Posterior cingulate gyrus (tissue), 11 donors: ENCODE measurements around the gene MEF2B.

Experiments used
- DNase-seq, 10 donors: peaks; one replicate each; pipeline versions ENCODE4 v3.0.0 to v3.0.0-alpha.2; 2020 to 2021; ENCODE audit warnings: mixed read lengths in 3 of 10
- intact Hi-C: fragments of 100-400 bp; cut with DNase I; formaldehyde crosslinking; loops from one replicate; pipeline ENCODE4 v1.15.1; 2023

MEF2B gene

DNA sequence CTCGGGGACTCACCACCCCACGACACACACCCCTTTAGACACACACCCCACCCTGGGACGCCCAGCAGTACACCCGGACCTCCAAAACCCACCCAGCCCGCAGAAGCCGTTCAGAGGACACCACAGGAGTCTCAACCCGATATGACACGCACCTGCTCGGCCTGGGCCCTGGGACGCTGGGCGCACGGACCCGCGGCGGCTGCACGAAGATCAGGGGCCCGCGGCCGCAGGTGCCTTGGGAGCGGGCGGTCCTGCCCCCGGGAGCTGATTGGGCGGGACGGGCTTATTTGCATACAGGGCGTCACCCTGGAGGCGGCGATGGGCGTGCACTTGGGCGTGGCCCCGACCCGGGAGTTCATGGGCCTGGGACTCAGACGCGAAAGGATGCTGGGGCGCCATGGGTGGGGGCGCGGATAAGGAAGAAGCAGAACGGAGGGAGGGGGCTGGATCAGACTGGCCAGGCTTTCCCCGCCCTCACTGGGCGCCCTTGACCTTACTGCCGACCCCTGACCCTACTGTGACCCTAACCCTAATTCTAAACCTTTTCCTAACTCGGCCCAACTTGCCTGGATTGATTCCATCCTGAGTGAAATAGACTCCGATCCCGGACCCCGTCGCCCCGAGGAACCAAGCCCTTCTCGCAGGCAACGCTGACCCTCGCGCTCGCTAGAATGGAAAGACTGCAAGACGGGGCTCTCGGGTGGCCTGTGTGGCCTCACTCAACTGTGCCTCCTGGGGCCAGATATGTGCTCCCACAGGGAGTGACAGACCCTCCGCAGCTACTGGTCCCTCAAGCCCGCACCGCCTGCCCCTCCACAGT lies at the start of gene MEF2B:
TSS of gene MEF2B (minus strand) at position 211 of the 820 bp plus-strand sequence. CDS start 19,528 bp downstream, outside the sequence.
- DNase-seq = peak; percentile 34 to 94 (median 66)
- intact Hi-C loops = no loop called here

DNA sequence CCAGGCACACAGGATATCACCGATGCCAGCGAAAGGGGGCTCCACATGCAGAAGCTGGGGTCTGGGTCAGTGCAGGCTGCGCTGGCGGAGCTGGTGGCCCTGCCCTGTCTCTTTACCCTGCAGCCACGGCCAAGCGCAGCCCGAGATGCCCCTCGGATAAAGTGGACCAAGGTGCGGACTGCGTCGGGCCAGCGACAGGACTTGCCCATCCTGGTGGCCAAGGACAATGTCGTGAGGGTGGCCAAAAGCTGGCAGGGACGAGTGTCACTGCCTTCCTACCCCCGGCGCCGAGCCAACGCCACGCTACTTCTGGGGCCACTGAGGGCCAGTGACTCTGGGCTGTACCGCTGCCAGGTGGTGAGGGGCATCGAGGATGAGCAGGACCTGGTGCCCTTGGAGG lies 48.8 kb upstream of the MEF2B start:
- DNase-seq = no peak
- intact Hi-C loops = no loop called here

DNA sequence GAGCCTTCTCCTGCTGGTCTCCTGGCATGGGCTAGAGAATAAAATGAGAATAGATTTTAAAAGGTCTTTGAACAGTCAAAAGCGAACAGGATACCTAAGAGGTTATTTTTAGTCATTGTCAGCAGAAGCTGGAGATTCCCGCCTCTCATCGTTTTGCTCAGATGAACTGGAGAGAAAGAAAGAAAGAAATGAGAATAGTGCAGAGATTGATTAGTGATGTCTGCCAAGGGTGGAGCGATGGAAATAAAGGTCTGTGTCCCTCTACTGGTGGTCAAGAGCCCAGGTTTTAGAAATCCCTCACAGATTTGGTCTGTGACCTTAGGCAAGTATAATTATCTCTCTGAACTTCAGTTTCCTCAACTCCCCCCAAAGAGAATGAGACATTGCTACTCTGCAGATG lies 47.0 kb upstream of the MEF2B start:
- intact Hi-C loops = no loop called here
- no peak for DNase-seq

DNA sequence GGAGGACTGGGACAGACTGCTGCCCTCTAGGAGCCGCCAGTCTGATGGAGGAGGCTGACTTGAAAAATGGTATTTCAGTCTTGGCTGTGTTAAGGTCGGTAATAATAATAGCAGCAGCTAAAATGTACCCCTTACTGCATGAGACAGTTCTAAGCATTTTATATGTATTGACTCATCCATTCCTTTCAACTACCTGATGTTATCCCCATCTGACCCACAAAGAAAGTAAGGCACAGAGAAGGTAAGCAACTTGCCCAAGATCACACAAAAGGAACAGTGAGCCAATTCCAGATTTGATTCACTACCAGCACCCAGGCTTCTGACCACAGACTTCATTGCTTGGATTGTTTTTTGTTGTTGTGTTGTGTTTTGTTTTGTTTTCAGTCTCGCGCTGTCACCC lies 45.7 kb upstream of the MEF2B start:
- intact Hi-C loops = no loop called here
- no peak for DNase-seq

DNA sequence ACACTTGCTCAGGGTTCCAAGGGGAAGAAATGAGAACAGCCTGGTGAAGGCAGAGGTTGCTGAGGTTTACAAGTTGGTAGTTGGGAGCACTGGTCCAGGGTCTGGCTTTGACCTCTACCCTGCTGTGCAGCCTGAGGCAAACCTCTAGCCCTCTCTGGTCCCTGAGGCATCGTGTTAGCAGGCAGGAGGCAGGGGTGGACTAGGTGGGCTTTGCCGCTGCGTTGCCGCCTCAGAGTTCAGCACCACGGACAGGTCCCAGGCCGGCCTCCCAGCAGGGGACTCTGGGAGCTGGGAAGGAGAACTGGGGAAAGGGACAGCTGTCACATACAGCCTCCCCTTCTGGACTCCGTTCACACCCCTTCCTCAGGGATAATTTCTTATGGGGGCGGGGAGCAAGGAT lies 44.8 kb upstream of the MEF2B start:
- intact Hi-C loops = no loop called here
- DNase-seq = no peak

DNA sequence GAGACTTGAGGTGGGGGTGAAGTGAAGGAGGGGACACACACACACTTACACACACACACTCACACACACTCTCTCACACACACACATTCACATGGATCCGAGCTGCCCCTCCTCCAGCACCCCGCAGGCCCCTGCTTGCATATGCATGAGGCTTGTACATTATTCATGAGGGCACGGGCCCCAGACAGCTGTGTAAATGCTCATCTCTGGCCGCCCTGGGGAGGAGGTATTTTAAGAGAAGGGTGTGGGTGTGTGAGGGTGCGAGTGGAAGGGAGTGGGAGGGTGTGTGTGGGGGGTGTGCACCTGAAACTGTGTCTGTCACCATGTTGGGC lies 44.1 kb upstream of the MEF2B start:
- DNase-seq = peak in 4 of 10 donors; percentile 27 to 88 (median 62)
- intact Hi-C loops = no loop called here

DNA sequence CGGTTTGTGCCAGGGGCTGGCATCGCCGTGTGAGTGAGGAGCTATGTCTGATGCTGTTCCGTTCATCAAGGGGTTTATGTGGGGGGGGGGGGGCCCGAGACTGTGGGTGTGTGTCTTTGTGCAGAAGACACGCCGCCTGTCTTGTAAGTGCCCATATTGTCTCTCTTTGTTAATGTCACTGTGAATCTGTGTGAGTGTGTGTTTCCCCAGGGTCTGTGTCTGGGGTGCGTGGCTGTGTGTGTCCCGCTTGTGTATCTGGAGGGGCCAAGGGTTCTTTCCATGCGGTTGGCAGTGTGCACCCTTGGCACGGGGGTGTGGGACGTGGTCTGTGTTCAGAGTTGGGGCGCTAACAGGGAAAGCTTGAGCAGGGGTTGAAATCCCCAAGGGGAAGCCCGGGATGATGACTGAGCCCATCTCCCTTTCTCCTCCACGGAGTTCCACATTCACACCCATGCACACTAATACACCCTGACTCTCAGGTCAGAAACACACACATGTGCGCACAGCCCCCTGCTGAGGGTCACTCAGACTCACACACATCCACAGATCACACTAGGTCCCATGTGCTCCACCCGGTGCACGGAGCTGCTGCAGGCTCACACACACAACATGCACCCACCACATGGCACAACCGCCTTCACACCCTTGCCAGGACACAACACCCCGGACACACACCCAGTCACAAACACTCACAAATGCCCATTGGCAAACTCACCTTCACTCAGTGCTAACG lies 43.5 kb upstream of the MEF2B start:
- intact Hi-C loops = no loop called here
- peak in 1 of 10 donors; percentile 23 for DNase-seq

DNA sequence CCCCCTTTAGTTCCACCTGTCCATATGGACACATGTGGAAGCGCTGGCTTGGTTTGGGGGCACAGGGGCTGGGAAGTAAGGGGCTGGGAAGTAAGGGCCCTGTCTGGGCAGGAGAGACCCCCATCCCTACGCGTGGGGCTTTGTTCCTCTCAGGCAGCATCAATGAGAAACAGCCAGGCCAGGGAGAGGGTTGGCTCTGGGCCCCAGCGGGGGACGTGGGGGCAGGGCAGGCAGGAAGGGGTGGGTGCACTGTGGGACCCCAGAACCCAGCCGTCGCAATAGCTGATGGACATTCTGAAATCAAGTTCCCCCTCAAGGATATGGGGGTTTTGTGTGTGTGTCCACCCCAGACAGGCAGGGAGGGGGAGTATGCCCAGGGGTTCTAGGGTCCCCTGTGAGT lies 42.9 kb upstream of the MEF2B start:
- intact Hi-C loops = no loop called here

DNA sequence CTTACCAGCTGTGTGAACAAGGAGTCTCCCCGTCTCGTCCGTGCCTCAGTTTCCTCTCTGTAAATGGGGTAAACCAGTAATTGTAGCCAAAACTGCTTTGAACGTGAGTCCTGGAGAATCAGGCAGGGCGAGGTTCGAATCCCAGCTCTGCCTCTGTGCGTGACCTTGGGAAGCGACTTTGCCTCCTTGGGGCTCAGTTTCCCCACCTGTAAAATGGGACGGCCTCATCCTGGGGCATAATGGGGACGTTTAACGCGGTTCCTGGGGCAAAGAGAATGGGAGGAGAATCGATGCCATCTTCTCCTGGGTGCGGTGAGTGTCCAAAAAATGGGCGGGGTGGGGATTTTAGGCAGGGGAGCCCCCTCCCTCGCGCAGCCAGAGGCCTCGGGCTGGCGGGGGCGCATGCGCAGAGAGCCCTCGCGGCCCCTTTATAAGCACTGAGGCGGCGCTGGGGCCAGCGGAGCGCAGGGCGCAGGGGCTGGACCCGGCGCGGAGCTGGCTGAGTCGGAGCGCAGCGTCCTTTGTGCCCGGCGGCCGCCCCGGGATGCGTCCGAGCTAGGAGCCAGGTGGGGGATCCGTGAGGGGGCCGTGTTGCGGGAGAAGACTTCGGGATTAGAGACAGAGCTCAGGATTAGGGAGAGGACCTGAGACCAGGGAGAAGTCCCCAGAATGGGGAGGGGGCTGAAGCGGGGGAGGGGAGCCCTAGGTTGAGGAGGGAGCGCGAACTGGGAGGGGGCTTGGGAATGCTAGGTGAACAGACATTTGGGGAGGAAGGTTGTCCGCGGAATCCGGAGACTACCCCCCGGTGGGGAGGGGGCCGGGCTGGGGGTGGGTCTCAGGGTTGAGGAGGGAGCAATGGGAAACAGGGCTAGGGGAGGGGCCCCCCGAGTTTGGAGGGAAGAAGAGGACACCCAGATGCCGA lies 41.7 kb upstream of the MEF2B start, which contains the start of gene NCAN:
TSS of gene NCAN (plus strand) at position 460 of the 922 bp plus-strand sequence. CDS start 4,996 bp downstream, outside the sequence.
- intact Hi-C loops = no loop called here
- DNase-seq = peak in 9 of 10 donors; percentile 40 to 93 (median 67)

More for the DNA sequence above, 42.9 kb upstream of the MEF2B start:
- no peak for DNase-seq

DNA sequence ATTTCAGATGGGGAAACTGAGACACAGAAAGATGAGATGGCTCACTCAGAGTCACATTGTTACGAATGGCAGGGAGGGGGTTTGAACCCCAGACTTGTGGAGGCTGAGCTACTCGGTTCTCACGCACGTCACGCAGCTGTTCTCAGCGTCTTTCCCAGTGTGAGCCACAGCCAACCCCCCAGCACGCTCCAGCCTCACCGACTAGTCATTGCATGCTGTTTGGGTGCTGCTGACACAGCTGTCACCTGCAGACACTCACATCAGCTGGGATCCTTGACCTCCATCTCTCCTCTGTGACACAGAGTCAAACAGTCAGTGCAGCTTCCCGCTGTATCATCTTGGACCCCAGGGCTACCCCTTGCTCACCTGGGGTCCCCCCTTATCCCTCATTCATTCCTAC lies 39.3 kb upstream of the MEF2B start:
- intact Hi-C loops = no loop called here
- no peak for DNase-seq

DNA sequence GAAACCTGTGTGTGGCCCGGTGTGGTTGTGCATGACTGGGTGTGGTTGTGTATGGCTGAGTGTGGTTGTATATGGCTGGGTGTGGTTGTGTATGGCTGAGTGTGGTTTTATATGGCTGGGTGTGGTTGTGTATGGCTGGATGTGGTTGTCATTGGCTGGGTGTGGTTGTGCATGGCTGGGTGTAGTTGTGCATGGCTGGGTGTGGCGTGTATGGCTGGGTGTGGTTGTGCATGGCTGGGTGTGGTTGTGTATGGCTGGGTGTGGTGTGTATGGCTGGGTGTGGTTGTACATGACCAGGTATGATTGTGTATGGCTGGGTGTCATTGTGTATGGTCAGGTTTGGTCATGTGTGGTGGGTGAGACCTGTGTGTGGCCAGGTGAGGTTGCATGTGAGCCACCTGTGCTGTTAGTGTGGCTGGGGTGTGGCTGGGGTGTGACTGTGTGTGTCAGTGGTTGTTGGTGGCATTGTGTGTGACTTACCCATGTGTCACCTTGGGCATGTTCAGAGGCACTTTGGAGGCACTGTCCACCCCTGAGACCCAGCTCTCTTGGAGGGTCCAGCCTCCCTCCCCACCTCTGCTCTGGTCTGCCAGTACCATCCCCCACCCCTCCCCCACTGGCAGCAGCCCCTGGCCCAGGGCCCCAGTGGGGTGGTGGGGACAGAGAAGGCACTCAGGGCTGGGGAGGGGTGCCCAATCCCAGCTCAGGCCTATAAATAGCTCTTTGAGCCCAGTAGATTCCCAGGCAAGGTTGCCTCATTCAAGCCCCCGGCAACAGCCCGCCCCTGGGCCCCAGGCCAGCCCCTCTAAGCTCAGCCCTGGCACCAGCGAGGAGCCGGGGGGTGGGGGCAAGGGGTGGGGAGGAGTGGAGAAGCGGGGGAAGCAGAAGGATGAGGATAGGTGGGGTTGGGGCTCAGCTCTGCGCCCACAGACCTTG lies 37.8 kb upstream of the MEF2B start:
- peak in 7 of 10 donors; percentile 12 to 84 (median 49) for DNase-seq
- intact Hi-C loops = no loop called here

DNA sequence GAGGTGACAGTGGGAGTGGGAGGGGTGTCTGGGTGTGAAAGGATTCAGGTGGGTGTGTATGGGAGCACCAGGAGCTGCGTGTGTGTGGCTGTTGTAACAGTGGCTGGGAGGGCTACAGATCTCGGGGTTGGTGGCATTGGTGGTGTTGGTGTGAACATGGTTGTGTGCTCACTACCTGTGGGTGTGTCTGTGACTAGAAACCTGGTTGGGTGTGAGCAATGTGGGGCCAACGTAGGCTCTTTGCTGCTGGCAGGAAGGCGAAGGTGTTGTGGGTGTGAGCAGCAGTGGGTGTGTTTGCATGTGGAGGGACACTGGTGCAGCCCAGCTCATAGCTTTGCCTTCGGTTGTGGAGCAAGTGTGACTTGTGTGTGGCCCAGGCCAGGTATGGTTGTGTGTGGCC lies 36.9 kb upstream of the MEF2B start:
- intact Hi-C loops = no loop called here
- no peak for DNase-seq

DNA sequence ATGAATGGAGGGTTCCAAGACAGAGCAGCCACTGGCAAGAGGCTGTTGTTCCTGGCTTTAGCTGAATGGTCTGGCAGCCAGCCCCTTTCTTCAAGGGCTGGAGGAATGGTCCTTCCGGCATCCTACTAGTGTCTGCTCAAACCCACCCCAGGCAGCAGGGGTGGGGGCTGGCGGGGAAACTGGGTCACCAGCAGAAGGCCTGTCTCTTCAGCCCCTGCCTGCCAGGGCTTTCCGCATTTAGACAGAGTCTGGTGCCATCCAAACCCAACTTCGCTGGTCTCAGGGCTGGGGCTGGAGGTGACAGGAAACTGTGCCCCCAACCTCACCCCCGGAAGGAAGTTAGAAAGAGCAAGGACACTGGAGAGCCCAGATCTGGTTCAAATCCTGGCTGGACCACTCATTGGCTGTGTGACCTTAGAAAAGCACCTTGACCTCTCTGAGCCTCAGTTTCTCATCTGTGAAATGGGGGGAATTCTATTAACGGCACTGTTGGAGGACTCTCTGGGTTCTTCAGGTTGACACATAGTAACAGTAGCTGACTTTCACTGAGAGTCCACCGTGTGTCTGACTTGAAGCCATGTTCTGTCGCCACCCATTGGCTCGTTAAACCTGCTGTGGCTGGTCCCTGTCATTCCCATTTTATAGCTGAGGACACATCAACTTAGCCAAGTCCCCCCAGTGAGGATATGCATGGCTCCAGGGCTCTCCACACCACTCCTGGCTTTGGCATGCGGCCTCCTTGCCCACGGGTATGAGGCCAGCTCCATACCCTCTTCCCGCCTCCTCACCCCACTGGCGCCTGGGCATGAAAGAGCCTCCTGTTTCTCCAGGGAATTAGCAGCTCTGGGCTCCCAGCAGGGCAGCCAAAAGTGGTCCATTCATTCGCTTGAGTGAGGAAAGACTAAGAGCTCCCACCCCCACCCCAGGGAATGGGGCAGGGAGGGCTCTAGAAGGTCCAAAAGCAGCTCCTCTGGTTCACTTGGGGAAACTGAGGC lies 35.6 kb upstream of the MEF2B start:
- DNase-seq = peak in 8 of 10 donors; percentile 14 to 90 (median 57)
- intact Hi-C loops = no loop called here

DNA sequence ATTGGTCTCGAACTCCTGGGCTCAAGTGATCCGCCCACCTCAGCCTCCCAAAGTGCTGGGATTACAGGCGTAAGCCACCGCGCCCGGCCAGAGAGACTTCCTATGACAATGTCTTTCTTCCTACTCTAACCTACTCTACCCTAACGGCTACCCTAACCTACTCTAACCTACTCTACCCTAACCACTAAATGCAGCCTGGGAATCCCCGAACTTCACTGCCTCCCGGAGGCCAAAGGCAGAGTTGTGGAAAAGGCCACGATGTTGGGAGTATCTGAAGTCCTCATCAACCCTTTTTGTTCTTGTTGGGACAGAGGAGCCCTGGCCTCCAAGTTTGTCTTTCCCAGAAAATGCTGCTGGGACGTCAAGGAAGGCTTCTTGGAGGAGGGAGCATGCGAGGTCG lies 34.1 kb upstream of the MEF2B start:
- DNase-seq = no peak
- intact Hi-C loops = loop anchor here (5.0 kb wide), 1 partner anchor 118 kb away; the partner anchor contains the start of genes MAU2 and SUGP1

DNA sequence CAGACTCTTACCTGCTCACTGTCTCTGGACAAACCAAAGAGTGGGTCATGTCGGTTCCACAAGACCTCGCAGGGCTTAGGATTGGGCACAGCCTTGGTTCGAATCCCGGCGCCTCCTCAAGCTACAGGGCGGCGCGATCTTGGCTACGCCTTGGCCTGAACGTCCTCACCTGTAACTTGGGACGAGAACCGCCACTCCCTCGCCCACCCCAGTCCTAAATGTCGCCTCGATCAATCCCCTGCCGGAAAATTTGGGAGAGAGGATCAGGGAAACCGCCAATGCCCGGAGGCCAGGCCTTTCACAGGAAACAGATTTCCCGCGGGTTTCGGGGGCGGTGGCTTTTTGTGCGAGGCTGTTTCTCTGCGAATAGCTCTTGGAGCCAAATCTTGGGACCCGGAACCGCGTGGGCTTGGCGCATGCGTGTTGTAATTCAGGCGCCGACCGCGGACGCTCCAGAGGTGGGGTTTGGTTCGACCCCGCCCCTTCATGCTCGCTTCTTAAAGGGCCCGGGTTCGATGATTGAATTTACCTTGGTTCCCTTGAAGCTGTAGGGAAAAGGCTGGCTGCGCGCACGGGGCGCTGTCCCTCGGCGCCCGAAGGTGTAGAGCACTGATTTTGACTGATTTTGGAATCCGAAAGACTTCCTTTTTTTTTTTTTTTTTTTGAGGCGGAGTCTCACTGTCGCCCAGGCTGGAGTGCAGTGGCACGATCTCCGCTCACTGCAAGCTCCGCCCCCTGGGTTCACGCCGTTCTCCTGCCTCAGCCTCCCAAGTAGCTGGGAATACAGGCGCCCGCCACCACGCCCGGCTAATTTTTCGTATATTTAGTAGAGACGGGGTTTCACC lies 33.2 kb upstream of the MEF2B start, which contains the start of gene NR2C2AP:
TSS of gene NR2C2AP (minus strand) at position 403 of the 845 bp plus-strand sequence. CDS start at position 49, 354 bp downstream.
- intact Hi-C loops = loop anchor here (1.0 to 5.0 kb wide), 2 partner anchors 11 to 119 kb away; partner anchors contain the start of genes BORCS8, MAU2, RFXANK and SUGP1
- DNase-seq = peak; percentile 85 to 99 (median 92)

DNA sequence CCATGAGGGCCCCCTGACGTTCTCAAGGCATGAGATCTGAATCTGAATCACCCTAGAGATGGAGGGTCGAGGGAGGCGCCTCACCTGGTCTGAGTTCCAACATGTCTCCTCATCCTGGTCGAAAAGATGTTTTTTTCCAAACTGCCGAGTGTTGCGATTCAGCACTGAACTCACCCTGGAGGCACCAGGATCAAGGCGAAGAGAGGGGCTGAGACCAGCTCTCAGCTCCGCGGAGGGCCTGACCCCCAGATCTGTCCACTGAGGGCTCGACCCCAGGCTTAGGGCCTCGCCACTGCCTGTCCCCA lies 32.6 kb upstream of the MEF2B start:
- DNase-seq = no peak
- intact Hi-C loops = loop anchor here (1.0 to 5.0 kb wide), 2 partner anchors 10 to 120 kb away; partner anchors contain the start of genes BORCS8, MAU2, RFXANK and SUGP1
